Measurements from ENCODE around the gene CDCA5.

The CDCA5 gene

DNA sequence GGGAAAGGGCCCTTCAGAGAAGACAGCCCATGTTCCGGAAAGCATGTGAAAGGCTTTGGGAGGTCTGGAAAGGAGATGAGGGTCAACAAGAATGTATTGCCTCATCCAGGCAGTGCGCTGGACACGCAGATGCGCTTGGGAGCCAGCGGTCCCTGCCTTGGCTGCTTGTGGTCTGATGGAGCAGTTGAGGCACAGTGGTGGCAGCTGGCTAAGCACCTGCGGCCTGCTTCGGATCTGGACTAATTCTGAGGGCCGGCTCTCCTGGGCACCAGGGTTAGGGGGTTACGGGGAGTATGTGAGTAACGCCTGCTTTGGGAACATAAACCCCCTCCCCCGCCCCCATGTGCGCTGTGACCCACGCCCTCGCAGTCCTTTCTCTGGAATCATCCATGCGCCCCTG lies 23.2 kb upstream of the CDCA5 start:
- no peak for DNase-seq (ENCODE audit: low read depth)

DNA sequence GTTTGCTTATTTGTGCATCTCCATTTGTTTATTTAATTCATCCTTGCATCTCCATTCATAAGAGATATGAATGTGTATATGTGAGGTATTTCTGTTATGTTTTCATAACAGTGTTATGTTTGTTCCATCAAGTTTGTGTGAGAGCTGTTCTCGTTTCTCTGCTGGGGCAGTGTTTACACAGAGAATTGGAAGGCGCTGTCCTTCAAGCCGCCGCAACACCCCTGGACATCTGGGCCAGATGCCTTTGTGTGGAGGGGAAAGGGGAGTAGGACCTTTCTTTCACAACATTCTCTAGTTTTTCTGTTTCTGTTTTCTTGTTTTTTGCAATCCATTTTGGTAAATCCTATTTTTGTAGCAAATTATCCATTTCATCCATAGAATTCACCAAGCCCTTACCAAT lies 20.8 kb upstream of the CDCA5 start:
- no peak for DNase-seq (ENCODE audit: low read depth)

DNA sequence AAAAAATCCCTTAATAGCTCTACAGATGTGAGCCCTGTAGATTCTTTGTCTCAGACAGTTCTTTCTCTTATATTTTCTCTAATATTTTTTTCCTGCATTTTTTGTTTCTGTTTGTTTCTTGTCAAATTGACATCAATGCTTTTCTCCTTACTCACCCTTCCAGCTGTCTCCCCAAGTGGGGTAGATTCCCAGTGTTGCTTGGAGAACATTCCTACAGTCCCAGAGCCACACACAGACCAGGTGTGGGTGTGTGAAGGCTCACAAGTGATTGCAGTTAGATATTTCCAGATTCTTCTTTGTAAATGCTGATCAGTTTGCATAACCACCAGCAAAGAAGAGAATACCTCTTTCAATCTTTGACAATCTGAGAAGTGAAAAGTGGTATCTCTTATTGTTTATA lies 19.6 kb upstream of the CDCA5 start:
- DNase-seq (ENCODE audit: low read depth), result no peak

DNA sequence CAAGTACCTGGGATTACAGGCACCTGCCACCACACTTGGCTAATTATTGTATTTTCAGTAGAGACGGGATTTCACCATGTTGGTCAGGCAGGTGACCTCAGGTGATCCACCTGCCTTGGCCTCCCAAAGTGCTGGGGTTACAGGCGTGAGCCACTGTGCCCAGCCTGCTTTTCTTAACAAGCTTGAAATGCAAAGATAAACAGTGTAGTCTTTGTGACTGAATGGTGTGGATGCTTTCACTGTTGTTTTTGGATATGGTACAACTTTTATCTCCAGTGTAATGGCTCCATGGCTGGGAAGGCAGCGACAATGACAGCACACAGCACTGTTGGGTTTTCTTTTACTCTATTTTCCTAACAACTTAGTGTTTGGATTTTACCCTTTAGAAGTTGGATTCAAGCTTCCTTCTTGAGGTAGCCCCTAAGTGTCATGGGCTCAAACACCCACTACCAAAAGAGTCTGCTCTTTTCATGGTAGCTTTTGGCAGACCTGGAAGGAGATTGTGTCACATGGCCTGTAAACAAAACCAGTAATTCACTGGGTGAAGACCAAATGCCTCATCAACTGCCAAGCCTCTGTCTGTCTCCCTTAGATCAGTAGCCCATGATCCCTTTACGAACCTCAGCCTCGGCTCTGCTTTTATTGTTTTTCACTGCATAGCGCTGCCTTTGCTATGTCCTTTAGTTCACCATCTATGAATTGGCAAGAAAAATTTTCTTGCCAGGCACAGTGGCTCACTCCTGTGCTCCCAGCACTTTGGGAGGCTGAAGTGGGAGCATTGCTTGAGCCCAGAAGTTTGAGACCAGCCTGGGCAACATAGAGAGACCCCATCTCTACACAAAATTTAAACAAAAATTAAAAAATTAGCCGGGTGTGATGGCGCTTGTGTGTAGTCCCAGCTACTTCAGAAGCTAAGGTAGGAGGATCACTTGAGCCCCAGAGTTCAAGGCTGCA lies 18.6 kb upstream of the CDCA5 start:
- no peak for DNase-seq (ENCODE audit: low read depth)

DNA sequence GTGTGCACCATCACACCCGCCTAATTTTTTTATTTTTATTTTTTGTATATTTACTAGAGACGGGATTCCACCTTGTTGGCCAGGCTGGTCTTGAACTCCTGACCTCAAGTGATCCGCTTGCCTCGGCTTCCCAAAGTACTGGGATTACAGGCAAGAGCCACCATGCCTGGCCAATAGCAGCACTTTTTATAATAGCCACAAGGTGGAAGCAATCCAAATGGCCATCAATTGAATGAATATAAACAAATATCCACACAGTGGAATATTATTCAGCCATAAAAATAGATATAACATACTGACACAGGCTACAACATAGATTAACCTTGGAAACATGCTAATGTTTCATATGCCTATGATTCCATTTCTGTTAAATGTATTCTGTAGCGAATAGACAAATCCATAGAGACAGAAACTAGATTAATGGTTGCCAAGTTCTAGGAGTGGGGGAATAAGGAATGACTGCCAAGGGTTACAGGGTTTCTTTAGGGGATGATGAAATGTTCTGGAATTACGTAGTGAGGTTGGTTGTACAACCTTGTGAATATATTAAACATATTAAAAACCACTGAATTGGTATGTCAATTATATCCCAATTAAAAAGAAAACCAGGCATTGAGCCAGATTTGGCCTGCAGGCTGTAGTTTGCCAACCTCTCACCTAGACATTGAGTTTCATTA lies 17.0 kb upstream of the CDCA5 start:
- no peak for DNase-seq (ENCODE audit: low read depth)

DNA sequence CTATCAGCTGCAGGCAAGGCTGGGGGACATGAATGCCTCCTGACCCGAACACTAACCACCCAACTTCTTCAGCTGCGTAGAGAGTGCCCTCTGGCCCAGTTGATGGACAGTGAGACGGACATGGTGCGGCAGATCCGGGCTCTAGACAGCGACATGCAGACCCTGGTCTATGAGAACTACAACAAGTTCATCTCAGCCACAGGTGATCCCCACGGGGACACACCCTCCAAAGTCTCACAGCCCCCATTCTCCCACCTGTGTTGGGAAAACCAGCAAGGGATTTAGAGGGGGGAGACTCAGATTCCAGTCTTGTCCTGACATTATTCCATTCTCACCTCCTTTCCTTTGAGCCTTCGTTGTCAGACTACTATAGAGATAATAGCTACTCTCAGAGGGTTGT lies 13.1 kb upstream of the CDCA5 start:
- DNase-seq (ENCODE audit: low read depth), result no peak

DNA sequence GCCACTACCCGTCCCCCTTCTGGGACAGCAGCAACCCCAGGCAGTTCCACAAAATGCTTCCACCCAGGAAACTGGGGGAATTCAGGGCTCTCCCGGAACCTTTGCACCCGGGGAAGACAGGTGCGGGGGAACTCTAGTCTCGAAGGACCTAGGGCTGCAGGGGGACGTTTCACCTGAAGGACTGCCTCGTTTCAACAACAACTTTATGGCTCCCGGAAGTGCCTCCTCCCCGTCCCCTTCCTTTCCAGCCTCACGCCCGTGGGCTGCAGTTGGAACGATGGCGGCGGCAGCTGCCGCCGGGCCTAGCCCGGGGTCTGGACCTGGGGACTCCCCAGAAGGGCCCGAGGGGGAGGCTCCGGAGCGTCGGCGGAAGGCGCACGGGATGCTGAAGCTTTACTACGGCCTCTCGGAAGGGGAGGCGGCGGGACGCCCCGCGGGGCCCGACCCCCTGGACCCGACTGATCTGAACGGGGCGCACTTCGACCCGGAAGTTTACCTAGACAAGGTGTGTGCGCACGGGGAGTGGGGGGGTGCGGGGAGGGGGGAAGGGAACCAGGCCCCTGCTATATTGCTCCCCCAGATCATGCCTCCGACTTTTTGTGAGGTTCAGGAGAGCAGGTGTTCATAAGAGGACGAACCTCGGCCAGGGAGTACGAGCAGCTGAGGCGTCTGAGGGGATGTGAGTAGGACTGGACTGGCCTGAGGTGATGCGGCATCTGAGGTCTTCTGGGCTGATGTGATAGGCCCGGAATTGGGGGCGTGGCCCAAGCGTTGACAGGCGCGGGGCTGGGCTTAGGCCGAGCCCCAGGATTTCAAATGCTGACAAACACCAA lies 12.3 kb upstream of the CDCA5 start, which contains the start of gene VPS51:
VPS51 (plus strand) TSS at position 241 of the 833 bp plus-strand sequence; CDS start at position 278, 37 bp downstream.
- DNase-seq (ENCODE audit: low read depth), result peak; percentile 67

DNA sequence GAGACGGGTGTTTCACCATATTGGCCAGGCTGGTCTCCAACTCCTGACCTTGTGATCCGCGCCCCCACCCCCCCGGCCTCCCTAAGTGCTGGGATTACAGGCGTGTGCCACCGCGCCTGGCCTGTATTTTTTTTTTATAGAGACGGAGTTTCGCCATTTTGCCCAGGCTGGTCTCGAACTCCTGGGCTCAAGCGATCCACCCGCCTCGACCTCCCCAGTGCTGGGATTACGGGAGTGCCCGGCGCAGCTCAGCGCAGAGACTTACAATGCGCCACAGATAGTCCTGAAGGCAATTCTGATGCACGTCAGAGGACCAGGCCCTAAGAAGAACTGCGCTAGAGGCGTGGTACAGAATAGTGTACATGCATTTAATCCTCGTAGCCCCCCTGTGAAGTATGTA lies 11.6 kb upstream of the CDCA5 start:
- DNase-seq (ENCODE audit: low read depth), result no peak

DNA sequence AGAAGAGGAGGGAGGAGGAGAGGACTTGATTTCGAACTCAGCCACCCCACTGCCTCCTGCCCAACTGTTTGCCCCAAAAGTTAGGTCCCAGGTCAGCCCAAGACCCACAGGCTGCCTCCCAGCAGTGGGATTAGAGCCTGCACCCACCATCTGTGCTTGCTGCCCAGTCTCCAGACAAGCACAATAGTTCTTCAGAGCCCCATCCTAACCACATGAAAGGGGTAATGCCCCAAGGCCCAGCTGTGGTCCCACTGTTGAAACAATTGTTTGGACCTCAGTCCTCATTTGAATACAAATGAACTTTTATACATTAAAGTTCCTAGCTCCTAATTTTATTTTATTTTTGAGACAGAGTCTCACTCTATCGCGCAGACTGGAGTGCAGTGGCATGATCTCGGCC lies 6.8 kb upstream of the CDCA5 start:
- no peak for DNase-seq (ENCODE audit: low read depth)

DNA sequence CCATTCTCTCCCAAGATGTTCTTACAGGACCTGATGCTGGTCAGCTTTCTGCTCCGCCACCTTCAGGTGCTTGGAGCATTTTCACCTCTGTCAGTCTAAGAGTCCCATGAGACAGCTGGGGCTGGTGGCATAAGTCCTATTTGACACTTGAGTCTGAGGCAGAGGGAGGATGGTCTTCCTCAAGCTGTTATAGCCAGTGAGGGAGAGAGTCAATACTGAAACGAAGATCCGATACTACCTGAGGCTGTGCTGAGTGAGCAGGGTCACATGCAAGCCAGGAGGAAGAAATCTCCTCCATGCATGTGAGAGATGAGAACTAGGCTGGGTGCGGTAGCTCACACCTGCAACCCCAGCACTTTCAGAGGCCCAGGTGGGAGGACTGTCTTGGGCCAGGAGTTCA lies 5.8 kb upstream of the CDCA5 start:
- no peak for DNase-seq (ENCODE audit: low read depth)

DNA sequence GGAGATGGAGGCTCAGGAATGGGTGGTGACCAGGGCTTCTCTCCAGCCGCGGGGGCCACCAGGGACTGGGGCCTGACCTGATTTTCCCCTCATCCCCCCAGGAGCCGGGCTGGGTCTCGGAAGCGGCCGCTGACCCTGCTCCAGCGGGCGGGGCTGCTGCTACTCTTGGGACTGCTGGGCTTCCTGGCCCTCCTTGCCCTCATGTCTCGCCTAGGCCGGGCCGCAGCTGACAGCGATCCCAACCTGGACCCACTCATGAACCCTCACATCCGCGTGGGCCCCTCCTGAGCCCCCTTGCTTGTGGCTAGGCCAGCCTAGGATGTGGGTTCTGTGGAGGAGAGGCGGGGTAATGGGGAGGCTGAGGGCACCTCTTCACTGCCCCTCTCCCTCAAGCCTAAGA lies 4.0 kb upstream of the CDCA5 start:
- DNase-seq (ENCODE audit: low read depth), result no peak

DNA sequence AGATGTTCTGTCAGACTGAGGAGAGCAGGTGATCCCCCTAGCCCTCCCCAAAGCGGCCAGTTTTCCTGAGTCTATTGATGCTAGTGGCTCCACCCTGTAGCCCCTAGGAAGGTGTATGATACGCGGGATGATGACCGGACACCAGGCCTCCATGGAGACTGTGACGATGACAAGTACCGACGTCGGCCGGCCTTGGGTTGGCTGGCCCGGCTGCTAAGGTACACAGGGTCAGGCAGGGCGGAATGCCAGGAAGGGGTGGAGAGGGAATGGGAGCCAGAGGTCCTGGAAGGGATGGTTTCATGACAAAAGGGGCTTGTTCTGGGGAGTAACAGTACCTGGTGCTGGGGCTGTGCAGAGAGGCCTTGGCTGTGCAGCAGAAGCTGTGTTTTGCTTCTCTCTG lies 3.4 kb upstream of the CDCA5 start:
- DNase-seq (ENCODE audit: low read depth), result no peak

DNA sequence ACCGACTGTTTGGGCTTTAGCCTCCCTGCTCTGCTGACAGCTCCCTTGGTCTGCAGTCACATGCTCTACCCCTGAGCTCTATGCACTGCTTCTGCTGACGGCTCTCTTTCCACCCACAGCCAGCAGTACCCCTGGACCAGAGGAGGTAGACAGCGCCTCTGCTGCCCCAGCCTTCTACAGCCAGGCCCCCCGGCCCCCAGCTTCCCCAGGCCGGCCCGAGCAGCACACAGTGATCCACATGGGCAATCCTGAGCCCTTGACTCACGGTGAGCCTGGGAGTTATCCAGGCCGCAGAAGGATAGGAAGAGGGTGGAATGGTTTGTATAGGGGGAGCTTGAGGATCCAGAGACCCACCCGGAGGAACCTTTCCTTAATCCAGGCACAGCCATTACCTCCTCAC lies 3.0 kb upstream of the CDCA5 start:
- DNase-seq (ENCODE audit: low read depth), result no peak

DNA sequence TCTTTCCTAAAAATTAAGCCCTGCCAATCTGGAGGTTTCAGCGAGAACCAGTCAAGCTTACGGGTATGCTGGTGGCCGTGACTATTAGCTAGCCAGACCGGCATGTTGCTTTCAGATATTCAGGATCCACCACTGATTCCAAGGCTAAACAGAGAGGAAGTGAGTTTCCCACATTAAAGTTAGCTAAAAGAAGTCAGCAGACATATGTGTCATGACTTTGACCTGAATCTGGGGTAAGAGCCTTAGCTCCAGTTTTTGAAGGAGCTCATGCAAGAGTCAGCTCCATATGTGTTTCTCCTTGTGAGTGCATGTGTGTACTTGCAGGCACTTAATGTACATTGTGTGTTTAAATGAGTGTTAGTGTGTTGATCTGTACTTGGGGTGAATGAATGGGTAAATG lies 1.6 kb upstream of the CDCA5 start:
- no peak for DNase-seq (ENCODE audit: low read depth)

DNA sequence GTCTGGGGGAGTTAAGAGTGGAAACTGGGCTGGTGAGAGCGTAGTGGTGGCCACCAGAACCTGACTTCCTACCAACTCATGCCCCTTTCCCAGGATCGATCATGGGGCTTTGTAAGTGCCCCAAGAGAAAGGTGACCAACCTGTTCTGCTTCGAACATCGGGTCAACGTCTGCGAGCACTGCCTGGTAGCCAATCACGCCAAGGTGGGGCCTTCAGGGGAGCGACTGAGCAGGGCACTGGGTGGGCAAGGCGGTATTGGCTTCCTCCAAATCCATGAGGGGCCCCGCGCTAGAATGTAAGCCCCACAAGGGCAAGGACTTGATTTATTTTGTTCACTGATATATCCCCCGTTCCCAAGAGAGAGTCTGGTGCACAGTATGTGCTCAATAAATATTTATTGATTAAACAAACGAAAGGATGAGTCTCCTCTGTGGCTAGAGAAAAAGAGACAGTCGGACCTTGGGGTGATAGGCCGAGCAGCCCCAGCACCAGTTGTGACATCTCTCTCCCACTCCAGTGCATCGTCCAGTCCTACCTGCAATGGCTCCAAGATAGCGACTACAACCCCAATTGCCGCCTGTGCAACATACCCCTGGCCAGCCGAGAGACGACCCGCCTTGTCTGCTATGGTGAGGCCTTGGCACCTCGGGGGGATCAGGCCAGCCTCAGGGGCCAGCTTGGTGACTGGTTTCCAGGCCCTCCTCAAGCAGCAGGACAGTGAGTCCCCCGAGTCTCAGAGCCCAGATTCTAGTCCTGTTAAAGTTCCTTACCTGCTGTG lies 947 bp upstream of the CDCA5 start:
- DNase-seq (ENCODE audit: low read depth), result no peak

DNA sequence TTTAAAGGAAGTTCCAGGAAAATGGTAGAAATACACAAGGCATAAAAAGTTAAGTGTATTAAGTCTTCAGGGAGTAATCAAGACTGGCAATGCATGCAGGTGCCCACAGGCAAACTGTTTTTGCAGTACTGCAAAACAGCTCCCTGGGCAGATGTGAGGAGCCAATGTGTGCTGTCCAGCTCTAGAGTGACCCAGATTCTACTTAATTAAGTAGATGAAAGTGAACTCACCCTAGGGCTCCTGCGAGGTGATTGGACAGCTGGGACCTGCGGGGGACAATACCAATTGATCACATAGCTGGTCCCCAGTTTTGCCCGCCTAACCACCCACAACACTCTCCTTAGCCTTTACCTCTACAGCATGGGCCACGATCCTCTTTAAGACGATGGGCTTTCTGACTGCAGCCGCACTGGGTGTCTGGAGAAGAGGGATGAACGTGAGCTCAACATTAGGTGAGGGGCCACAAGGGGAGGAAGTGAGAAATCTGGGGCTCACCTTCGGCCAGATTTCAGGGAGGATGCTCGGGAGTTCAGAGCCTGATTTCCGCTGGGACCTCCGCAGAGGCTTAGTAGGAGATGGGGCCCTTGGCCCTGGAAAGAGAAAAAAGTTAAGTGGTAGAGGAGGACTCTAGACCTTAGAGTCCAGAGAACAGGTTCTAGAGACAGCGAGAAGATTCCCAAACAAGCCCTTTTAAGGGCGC lies 556 bp downstream of the CDCA5 start:
- DNase-seq (ENCODE audit: low read depth), result no peak

DNA sequence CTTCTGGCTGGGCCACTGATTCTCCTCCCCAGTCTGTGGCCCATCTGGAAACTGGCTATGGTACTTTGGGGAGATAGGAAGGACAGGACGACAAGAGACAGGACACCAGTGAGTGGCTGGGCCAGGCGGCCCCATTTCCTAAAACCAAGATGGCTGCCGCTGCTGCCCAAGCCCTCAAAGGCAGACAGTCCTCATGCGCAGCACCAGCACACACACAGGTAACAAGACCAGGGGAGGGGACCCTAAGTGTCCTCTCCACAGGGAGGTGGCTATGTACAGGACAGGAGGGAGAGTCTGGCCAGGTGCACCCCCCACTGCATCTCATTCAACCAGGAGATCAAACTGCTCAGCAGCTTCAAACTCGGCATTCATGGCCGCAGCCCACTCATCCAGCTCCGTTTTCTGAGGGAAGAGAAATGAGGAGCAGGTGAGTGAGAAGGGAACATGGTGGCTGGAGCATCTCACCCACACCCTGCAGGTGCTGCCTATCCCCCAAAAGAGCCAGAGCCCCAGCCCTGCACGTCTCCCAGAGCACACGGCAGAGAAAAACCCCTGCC lies 5.0 kb downstream of the CDCA5 start:
- DNase-seq (ENCODE audit: low read depth), result no peak

DNA sequence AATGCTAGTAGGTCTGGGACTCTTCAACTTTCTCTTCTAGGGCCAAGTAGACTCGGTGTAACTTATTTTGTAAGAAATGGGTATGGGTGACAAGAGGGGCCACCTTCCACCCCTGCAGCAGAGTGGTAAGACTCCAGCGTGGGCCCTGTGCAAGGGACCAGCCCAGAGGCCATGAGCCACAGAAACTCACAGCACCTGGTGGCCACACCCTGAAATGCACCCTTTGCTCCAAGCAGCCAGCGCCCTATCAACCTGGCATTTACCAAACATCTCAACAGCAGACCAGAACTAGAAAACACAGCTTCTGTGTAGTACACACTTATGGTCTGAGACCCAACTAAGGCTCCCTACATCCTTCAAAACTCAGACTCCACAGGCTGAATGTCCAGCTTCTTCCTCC lies 5.7 kb downstream of the CDCA5 start:
- DNase-seq (ENCODE audit: low read depth), result peak; percentile 46

DNA sequence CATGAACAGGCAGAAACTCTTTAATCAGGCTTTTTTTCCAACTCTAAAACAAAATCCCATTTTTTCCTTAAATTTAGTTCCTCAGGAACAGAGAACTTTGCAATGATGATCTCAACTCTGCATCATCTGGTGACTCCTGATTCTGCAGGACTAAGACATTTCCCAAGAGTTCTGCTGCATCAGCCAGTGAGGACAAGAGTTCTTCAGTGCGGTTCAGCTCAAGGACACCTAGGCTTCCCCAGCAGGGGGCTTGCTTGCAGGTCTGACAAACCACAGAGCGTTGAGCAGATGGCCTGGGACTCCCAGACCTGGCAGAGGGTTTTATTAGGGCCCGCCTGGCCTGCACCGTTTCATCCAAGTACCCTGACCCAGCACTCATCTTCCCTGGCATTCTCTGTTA lies 6.4 kb downstream of the CDCA5 start:
- no peak for DNase-seq (ENCODE audit: low read depth)

DNA sequence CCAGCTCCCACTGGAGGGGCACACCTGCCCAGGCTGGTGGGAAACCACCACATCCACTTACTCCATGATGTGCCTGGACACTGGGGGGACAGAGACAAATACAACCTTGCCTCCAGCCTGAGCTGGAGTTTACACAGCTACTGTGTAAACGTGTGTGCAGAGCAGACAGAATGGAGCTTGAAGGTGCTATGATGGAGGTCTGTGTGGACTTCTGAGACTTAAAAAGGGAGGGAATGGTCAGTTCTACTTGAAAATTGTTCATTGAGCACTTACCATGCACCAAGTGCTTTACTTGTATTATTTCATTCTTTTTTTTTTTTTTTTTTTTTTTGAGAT lies 11.2 kb downstream of the CDCA5 start:
- DNase-seq (ENCODE audit: low read depth), result no peak

All from stimulated activated CD8-positive, alpha-beta memory T cell treated with anti-CD3 and anti-CD28 coated beads, Interleukin-12 subunit alpha, Interleukin-12 subunit beta, amount 100 ng/mL, for 4 hours (primary cell).